C4-2B (cell line): ENCODE data around the gene NEDD4.

Experiments used
- CTCF ChIP-seq: fragments of 450-650 bp; conservative IDR thresholded peaks from 2 replicates; pipeline ENCODE4 v1.5.1; 2017; ENCODE audit warnings: mild to moderate bottlenecking
- ZFX ChIP-seq: fragments of 450-650 bp; IDR thresholded peaks from 2 replicates; pipeline ENCODE4 v1.6.1; 2017

- no peak for TF ChIP-seq CTCF
- no peak for TF ChIP-seq ZFX
These were observed 102.2 kb downstream of the NEDD4 start for GRCh38 chr15:55891196-55891595.
